Fibroblast of lung (primary cell): ENCODE measurements around the gene ANO2.

Source experiments
- CTCF ChIP-seq, 2 donors: IDR thresholded peaks in 1 of 2; conservative IDR thresholded peaks in 1 of 2; 1 replicate in 1 of 2; 2 replicates in 1 of 2; pipeline ENCODE4 v1.5.1; 2011 to 2012; ENCODE audit warnings: low read length in 2 of 2, control low read depth in 1 of 2, inconsistent platforms in 1 of 2, low read depth in 1 of 2, mild to moderate bottlenecking in 1 of 2
- EZH2 ChIP-seq: IDR thresholded peaks from 2 replicates; pipeline ENCODE4 v1.5.1; 2012; ENCODE audit warnings: low read length, control low read depth, mild to moderate bottlenecking; ENCODE audit errors: missing control alignments

GRCh38 chr12:5976711-5977110 lies 31.7 kb upstream of the ANO2 start:
- no peak for TF ChIP-seq CTCF (conservative IDR thresholded peaks at IDR 0.05 in 1 of 2, IDR thresholded peaks at IDR 0.05 in 1 of 2; ENCODE audit: low read depth in 1 of 2, low read length in 2 of 2)
- no peak for TF ChIP-seq EZH2
